H1 (cell line): ENCODE results near the gene FOXL3. TPM values are rescaled to one million over a fixed set of nuclear protein-coding genes. Genes with fewer than 3 reads are reported as not detected.

Source experiments
- CTCF ChIA-PET: fragments of 300-600 bp; sonication (Branson Sonifier 250); formaldehyde crosslinking; loops from one replicate; lab custom pipeline; 2021; ENCODE audit not compliant: partially characterized antibody; lab: Charles Lee
- POLR2A ChIA-PET: fragments of 300-600 bp; sonication (Branson Sonifier 250); formaldehyde crosslinking; loops from one replicate; lab custom pipeline; 2021; ENCODE audit warnings: inconsistent platforms; ENCODE audit not compliant: partially characterized antibody; lab: Charles Lee
- DNase-seq, 2 experiments: peaks; one replicate each; pipeline versions ENCODE4 v3.0.0 to v3.0.0-alpha.2; 2010 to 2022; ENCODE audit warnings: low spot score in 2 of 2, low read depth in 1 of 2, mixed read lengths in 1 of 2
- FAIRE-seq: peaks from 2 replicates; lab custom pipeline; 2011; peaks lifted over from hg19 to GRCh38; lab: Jason Lieb, UNC
- H2AFZ ChIP-seq: 2 replicates; pipeline ENCODE4 v1.8.1; 2012; ENCODE audit warnings: low read length, inconsistent platforms
- H2AK5ac ChIP-seq: 2 replicates; pipeline ENCODE4 v1.6.1; 2013; ENCODE audit warnings: low read depth, low read length
- H2BK120ac ChIP-seq: replicated peaks from 2 replicates; pipeline ENCODE3; 2013; ENCODE audit warnings: low read depth, low read length, inconsistent platforms
- H2BK12ac ChIP-seq: 2 replicates; pipeline ENCODE4 v1.6.1; 2013; ENCODE audit warnings: low read depth, low read length
- H2BK15ac ChIP-seq: 2 replicates; pipeline ENCODE4 v1.6.1; 2013; ENCODE audit warnings: low read length
- H2BK20ac ChIP-seq: 2 replicates; pipeline ENCODE4 v1.6.1; 2013; ENCODE audit warnings: low read length
- H2BK5ac ChIP-seq: 2 replicates; pipeline ENCODE4 v1.6.1; 2013; ENCODE audit warnings: low read depth, low read length
- H3K14ac ChIP-seq: 2 replicates; pipeline ENCODE4 v1.6.1; 2013; ENCODE audit warnings: inconsistent platforms; ENCODE audit not compliant: insufficient read length
- H3K18ac ChIP-seq: 2 replicates; pipeline ENCODE4 v1.6.1; 2013; ENCODE audit warnings: low read length; ENCODE audit errors: extremely low read depth
- H3K23ac ChIP-seq: 2 replicates; pipeline ENCODE4 v1.6.1; 2013; ENCODE audit warnings: inconsistent platforms; ENCODE audit not compliant: insufficient read length
- H3K23me2 ChIP-seq: 2 replicates; pipeline ENCODE4 v1.6.1; 2013; ENCODE audit warnings: low read depth, low read length
- H3K27ac ChIP-seq: 2 replicates; pipeline ENCODE4 v1.6.1; 2011; ENCODE audit warnings: low read depth, low read length, inconsistent platforms
- H3K27me3 ChIP-seq, 4 experiments: replicated peaks in 1 of 4; 1 replicate in 1 of 4; 2 replicates in 3 of 4; pipeline versions ENCODE4 v1.6.1 to v1.8.1; 2011 to 2013; ENCODE audit warnings: low read length in 3 of 4, mild to moderate bottlenecking in 3 of 4, inconsistent platforms in 2 of 4, mixed read lengths in 2 of 4, moderate library complexity in 1 of 4; ENCODE audit not compliant: control insufficient read depth in 3 of 4, insufficient read depth in 3 of 4; ENCODE audit errors: extremely low read depth in 1 of 4
- H3K36me3 ChIP-seq, 4 experiments: 2 replicates each; pipeline versions ENCODE4 v1.6.1 to v1.8.1; 2011 to 2013; ENCODE audit warnings: mild to moderate bottlenecking in 4 of 4, low read length in 3 of 4, moderate library complexity in 2 of 4, control low read depth in 1 of 4, inconsistent platforms in 1 of 4; ENCODE audit not compliant: insufficient read depth in 4 of 4, control insufficient read depth in 2 of 4
- H3K4ac ChIP-seq: replicated peaks from 2 replicates; pipeline ENCODE3; 2013; ENCODE audit warnings: low read length, low read depth, mixed read lengths, inconsistent platforms; ENCODE audit not compliant: insufficient read length
- H3K4me1 ChIP-seq, 4 experiments: replicated peaks in 1 of 4; 1 replicate in 1 of 4; 2 replicates in 3 of 4; pipeline versions ENCODE4 v1.6.1 to v1.8.1; 2011 to 2013; ENCODE audit warnings: low read length in 3 of 4, inconsistent platforms in 2 of 4, mixed read lengths in 1 of 4; ENCODE audit not compliant: insufficient read depth in 4 of 4, control insufficient read depth in 3 of 4
- H3K4me2 ChIP-seq, 2 experiments: 2 replicates each; pipeline versions ENCODE4 v1.6.1 to v1.8.1; 2011 to 2013; ENCODE audit warnings: low read depth in 2 of 2, low read length in 2 of 2, control low read depth in 1 of 2, inconsistent platforms in 1 of 2, mild to moderate bottlenecking in 1 of 2; ENCODE audit not compliant: insufficient read depth in 1 of 2
- H3K4me3 ChIP-seq, 4 experiments: fragments of 200-600, 300-600 bp in 1 of 4; sonication (generic), shearing (Covaris generic), sonication (Bioruptor Twin) in 1 of 4; 2 replicates each; pipeline versions ENCODE4 v1.5.1 to v1.8.1; 2011 to 2016; ENCODE audit warnings: low read length in 4 of 4, low read depth in 3 of 4, control low read depth in 2 of 4, inconsistent platforms in 2 of 4, mild to moderate bottlenecking in 2 of 4, mixed read lengths in 1 of 4, moderate library complexity in 1 of 4; ENCODE audit not compliant: insufficient read depth in 2 of 4; ENCODE audit errors: extremely low read depth in 1 of 4
- H3K56ac ChIP-seq: replicated peaks from 2 replicates; pipeline ENCODE3; 2013; ENCODE audit warnings: low read depth, mild to moderate bottlenecking, mixed read lengths, low read length, inconsistent platforms; ENCODE audit not compliant: insufficient read length
- H3K79me1 ChIP-seq: 2 replicates; pipeline ENCODE4 v1.6.1; 2013; ENCODE audit warnings: low read depth, low read length, control low read depth
- H3K79me2 ChIP-seq, 2 experiments: 2 replicates each; pipeline versions ENCODE4 v1.6.1 to v1.8.1; 2012 to 2013; ENCODE audit warnings: low read length in 2 of 2, mild to moderate bottlenecking in 2 of 2, inconsistent platforms in 1 of 2; ENCODE audit not compliant: insufficient read depth in 2 of 2, control insufficient read depth in 1 of 2
- H3K9ac ChIP-seq, 4 experiments: replicated peaks in 1 of 4; 1 replicate in 1 of 4; 2 replicates in 3 of 4; pipeline versions ENCODE4 v1.6.1 to v1.8.1; 2011 to 2013; ENCODE audit warnings: low read depth in 3 of 4, low read length in 3 of 4, control low read depth in 2 of 4, mild to moderate bottlenecking in 2 of 4, moderate library complexity in 2 of 4, inconsistent platforms in 1 of 4; ENCODE audit errors: extremely low read depth in 1 of 4
- H3K9me3 ChIP-seq, 2 experiments: 2 replicates each; pipeline versions ENCODE4 v1.6.1 to v1.8.1; 2012 to 2013; ENCODE audit warnings: mild to moderate bottlenecking in 2 of 2, moderate library complexity in 2 of 2, control low read depth in 1 of 2, inconsistent platforms in 1 of 2, low read depth in 1 of 2, low read length in 1 of 2, mixed read lengths in 1 of 2; ENCODE audit not compliant: insufficient read depth in 2 of 2
- H4K20me1 ChIP-seq, 2 experiments: replicated peaks in 1 of 2; 2 replicates each; pipeline versions ENCODE3 to v1.8.1; 2011 to 2013; ENCODE audit warnings: inconsistent platforms in 2 of 2, low read length in 2 of 2, mild to moderate bottlenecking in 1 of 2; ENCODE audit not compliant: insufficient read depth in 2 of 2, control insufficient read depth in 1 of 2
- H4K5ac ChIP-seq: 2 replicates; pipeline ENCODE4 v1.6.1; 2013; ENCODE audit warnings: low read length, low read depth, mixed read lengths, inconsistent platforms; ENCODE audit not compliant: insufficient read length
- H4K8ac ChIP-seq: 2 replicates; pipeline ENCODE4 v1.8.0; 2013; ENCODE audit warnings: mild to moderate bottlenecking, moderate library complexity, low read length, inconsistent platforms; ENCODE audit not compliant: insufficient read depth; ENCODE audit errors: extremely low read depth
- H4K91ac ChIP-seq: replicated peaks from 2 replicates; pipeline ENCODE3; 2013; ENCODE audit warnings: low read length, mixed read lengths, inconsistent platforms; ENCODE audit not compliant: insufficient read length
- BRCA1 ChIP-seq: IDR thresholded peaks from 2 replicates; pipeline ENCODE4 v1.6.1; 2012; ENCODE audit warnings: low read depth, low read length, improper control_type of control experiment
- WGBS, 2 experiments: shearing (Covaris generic) in 1 of 2; methylation state at CpG; one replicate each; pipeline versions ENCODE4 v1.1.6 to v1.1.7; 2013 to 2015; ENCODE audit warnings: low lambda C conversion rate in 2 of 2, mixed read lengths in 2 of 2, inconsistent platforms in 1 of 2, low coverage in 1 of 2, missing lambda C conversion rate in 1 of 2; ENCODE audit not compliant: insufficient replicate concordance in 2 of 2, insufficient coverage in 1 of 2, insufficient read length in 1 of 2; ENCODE audit errors: extremely low coverage in 1 of 2, missing lambda C conversion rate in 1 of 2; 5-methylcytosine and 5-hydroxymethylcytosine counted together
- polyA plus RNA-seq, 7 experiments: library from polyadenylated mRNA; depleted of rRNA in 3 of 7; stranded (reverse) in 5 of 7; unstranded in 2 of 7; fragments of >200 nt in 5 of 7; fragments of 200-250 nt in 2 of 7; gene quantifications; 1 replicate in 5 of 7; 2 replicates in 1 of 7; 4 replicates in 1 of 7; pipeline versions ENCODE4 v1.2.1 to v1.2.3, GENCODE V29; 2011 to 2013; ENCODE audit warnings: missing spikeins in 2 of 7, mixed read lengths in 2 of 7
- total RNA-seq: library from RNA; stranded (reverse); fragmentation: NEBNext Ultra II Directional; extraction: Animal tissue kit (Norgen Biotek cat#: 25700); gene quantifications from 2 replicates; pipeline ENCODE4 v1.2.1, GENCODE V29; 2021

Gene FOXL3
- total and polyA plus RNA-seq, 2 of the 8 experiments (the other 6 are each of a cell fraction or from before 2014, with no cell fraction given): not detected

DNA sequence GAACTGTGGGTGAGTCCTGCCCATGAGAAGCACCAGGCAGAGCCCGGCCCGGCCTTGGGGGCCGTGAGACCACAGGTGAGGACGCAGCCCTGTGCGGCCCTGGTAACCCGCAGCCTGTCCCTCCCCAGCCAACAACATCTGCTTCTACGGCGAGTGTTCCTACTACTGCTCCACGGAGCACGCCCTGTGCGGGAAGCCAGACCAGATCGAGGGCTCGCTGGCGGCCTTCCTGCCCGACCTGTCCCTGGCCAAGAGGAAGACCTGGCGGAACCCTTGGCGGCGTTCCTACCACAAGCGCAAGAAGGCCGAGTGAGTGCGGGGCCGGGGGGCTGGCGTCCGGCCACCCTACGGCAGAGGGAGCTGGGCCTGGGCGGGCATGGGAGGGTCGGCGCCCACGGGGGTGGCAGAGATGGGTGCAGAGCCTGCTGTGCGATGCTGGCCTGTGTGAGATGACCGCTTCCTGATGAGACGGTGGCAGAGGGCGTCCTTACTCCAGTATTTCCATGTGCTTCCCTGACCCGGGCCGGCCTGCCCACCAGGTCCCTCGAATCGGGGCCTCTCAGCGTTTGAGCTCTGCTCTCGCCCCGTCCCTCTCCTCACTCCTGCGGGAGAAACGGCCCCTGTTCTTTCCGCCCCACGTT lies 34.1 kb upstream of the FOXL3 start:
- 93% methylated on average over 27 of the region's 44 CpGs; no CpG with 5 or more reads in 1 of the 2 experiments for WGBS, 2 experiments

More for the DNA sequence above, 34.1 kb upstream of the FOXL3 start:
- no peak overlapping the region for H3K14ac ChIP-seq
- DNase-seq: no peak
- H4K8ac ChIP-seq: no peak overlapping the region
- no peak overlapping the region for H3K4ac ChIP-seq
- no peak overlapping the region for H4K5ac ChIP-seq
- no peak overlapping the region for H3K18ac ChIP-seq
- no peak overlapping the region for H3K4me2 ChIP-seq
- no peak overlapping the region for H3K23ac ChIP-seq
- no peaks in the 10 kb centered on the region for H3K23me2 ChIP-seq
- no peak overlapping the region for H3K27ac ChIP-seq
- H3K79me2 ChIP-seq: no peaks in the 10 kb centered on the region
- H3K4me3 ChIP-seq: no peak overlapping the region
- FAIRE-seq: no peak
- ChIA-PET POLR2A (no interaction called here), CTCF (no interaction called here)
- H3K36me3 ChIP-seq: peaks cover 5 to 73% (median 28%) of the 10 kb centered on the region in 4 experiments; a peak in 6 of 8 replicates
- H2BK5ac ChIP-seq: no peak overlapping the region
- peaks cover 35 to 83% of the 10 kb centered on the region in 2 experiments for H3K9me3 ChIP-seq
- no peak overlapping the region for H2BK20ac ChIP-seq
- no peak overlapping the region for H2AK5ac ChIP-seq
- H2BK15ac ChIP-seq: no peak overlapping the region
- no peak overlapping the region for H3K9ac ChIP-seq
- H3K56ac ChIP-seq: no peak overlapping the region
- no peaks in the 10 kb centered on the region for H3K79me1 ChIP-seq
- H4K91ac ChIP-seq: no peak overlapping the region
- H2AFZ ChIP-seq: no peak overlapping the region
- peaks cover 0 to under 1% of the 10 kb centered on the region in 2 experiments for H4K20me1 ChIP-seq
- no peak overlapping the region for H2BK120ac ChIP-seq
- 0 out of 7 replicates have a peak, but pooled peaks cover 0 to 2% (median 0%) of the 10 kb centered on the region in 4 experiments for H3K27me3 ChIP-seq
- no peaks in the 10 kb centered on the region for H3K4me1 ChIP-seq
- TF ChIP-seq BRCA1: no peak
- TF ChIP-seq, all 59 proteins: peak for 0
- H2BK12ac ChIP-seq: no peak overlapping the region
